ENCODE measurements around the gene ZCWPW1.

DNA sequence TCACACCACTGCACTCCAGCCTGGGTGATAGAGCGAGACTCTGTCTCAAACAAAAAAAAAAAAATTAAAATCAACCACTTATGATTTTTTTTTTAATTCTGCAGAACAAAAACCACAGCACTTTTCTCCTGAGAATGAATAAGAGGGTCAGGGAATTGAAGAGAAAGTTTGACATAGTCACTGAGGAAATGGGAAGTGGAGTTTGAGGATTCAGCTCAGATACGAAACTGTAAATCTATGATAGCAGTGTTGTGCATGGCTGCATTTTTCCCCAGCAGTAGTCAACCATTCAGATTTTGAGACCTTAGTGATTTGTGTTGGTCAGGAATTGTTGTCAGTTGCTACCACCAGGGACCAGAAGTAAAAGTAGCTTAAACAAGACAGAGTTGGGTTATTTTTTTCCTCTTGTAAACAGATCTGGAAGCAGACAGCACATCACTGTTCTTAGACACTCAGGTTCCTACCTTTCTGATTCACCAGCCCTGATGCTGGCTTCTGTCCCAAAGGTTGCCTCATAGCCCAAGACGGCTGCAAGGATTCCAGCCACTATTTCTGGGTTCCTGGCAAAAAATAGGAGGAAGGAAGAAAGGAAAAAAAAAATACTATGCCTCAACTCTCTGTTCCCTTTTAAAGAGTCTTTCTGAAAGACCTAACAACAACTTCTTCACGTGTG, 35.1 kb downstream of the ZCWPW1 start:
- TF ChIP-seq, protein P1, sequence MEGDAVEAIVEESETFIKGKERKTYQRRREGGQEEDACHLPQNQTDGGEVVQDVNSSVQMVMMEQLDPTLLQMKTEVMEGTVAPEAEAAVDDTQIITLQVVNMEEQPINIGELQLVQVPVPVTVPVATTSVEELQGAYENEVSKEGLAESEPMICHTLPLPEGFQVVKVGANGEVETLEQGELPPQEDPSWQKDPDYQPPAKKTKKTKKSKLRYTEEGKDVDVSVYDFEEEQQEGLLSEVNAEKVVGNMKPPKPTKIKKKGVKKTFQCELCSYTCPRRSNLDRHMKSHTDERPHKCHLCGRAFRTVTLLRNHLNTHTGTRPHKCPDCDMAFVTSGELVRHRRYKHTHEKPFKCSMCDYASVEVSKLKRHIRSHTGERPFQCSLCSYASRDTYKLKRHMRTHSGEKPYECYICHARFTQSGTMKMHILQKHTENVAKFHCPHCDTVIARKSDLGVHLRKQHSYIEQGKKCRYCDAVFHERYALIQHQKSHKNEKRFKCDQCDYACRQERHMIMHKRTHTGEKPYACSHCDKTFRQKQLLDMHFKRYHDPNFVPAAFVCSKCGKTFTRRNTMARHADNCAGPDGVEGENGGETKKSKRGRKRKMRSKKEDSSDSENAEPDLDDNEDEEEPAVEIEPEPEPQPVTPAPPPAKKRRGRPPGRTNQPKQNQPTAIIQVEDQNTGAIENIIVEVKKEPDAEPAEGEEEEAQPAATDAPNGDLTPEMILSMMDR (IDR thresholded peaks at IDR 0.05): no peak
- TF ChIP-seq EZH2 (IDR thresholded peaks at IDR 0.05; ENCODE audit: borderline replicate concordance, insufficient read depth, low read depth, low read length, poor library complexity, severe bottlenecking): no peak

Data from B cell (primary cell).